Activated CD4-positive, alpha-beta T cell treated with anti-CD3 and anti-CD28 coated beads, Interleukin-2, amount 10 ng/mL, durations not matched to agents 7 days and 5 days (primary cell): ENCODE measurements around the gene FCMR. TPM values are rescaled to one million over a fixed set of nuclear protein-coding genes. Genes with fewer than 3 reads are reported as not detected.
"Not testable (repeated sequence)": the region's sequence is repeated elsewhere in the genome, so short reads cannot be mapped to it uniquely, and the experiment has no call there.

Experiments
- CTCF ChIA-PET: fragments of 350-600 bp; sonication (Branson Sonifier 250); formaldehyde crosslinking; loops from one replicate; lab custom pipeline; 2021; ENCODE audit warnings: antibody characterized with exemption; lab: Charles Lee
- POLR2A ChIA-PET: fragments of 350-600 bp; sonication (Branson Sonifier 250); formaldehyde crosslinking; loops from one replicate; lab custom pipeline; 2021; ENCODE audit warnings: antibody characterized with exemption; lab: Charles Lee
- DNase-seq: peaks from one replicate; pipeline ENCODE4 v3.0.0-alpha.2; 2020
- H3K27ac Mint-ChIP-seq: one replicate; pipeline ENCODE4 v1.8.0; 2021; ENCODE audit warnings: mild to moderate bottlenecking, moderate library complexity, mixed read lengths
- H3K27me3 Mint-ChIP-seq: one replicate; pipeline ENCODE4 v1.8.0; 2021; ENCODE audit warnings: mixed read lengths
- H3K36me3 Mint-ChIP-seq: one replicate; pipeline ENCODE4 v1.8.0; 2021; ENCODE audit warnings: low read depth, mixed read lengths
- H3K4me1 Mint-ChIP-seq: one replicate; pipeline ENCODE4 v1.8.0; 2021; ENCODE audit warnings: mixed read lengths
- H3K4me3 Mint-ChIP-seq: one replicate; pipeline ENCODE4 v1.8.0; 2021; ENCODE audit warnings: mild to moderate bottlenecking, moderate library complexity, mixed read lengths
- H3K9me3 Mint-ChIP-seq: one replicate; pipeline ENCODE4 v1.8.0; 2021; ENCODE audit warnings: mixed read lengths
- total RNA-seq, 2 experiments: library from RNA; stranded (reverse); gene quantifications; one replicate each; pipeline ENCODE4 v1.2.3, GENCODE V29; 2021

The FCMR gene
- total RNA-seq, 2 experiments from 2014 or later: 151 to 157 TPM

DNA sequence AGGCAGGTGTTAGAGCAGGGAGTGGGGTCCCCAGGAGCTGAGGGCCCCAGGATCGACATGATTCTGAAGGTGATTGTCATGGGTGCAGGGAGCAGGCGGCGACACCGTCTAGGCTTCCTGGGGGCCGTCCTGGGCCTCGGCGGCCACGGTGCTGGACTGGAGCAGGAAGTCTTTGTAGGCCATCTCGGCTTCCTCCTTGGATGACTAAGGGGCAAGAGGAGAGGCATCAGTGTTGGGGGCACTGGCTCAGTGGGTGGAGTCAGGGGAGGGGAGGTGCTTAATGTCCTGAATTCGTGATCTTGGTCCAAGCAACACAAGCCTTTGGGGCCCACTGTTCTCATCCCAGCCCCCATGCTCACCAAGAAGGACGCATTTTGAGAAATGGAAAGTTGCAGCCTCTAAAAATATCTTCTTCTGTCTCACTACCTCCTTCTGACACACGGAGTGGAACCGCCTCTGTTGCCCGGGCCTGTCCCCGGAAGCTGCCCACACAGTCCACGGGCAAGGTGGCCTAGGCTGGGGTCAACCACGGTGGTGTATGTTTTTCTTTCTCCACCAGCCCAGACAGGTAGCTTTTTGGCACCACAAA is 8.6 kb upstream of the FCMR start:
- Mint-ChIP-seq H3K4me1 (peaks cover 36% of the 10 kb centered on the region), H3K9me3 (no peaks in the 10 kb centered on the region), H3K36me3 (no peaks in the 10 kb centered on the region), H3K27ac (peak overlapping the region; percentile 78), H3K4me3 (no peak overlapping the region), H3K27me3 (no peaks in the 10 kb centered on the region)
- POLR2A ChIA-PET: no interaction called here
- CTCF ChIA-PET: interaction anchor here (0.9 to 3.6 kb wide), 6 partner anchors 15 to 68 kb away, joined by 4 to 13 read pairs (median 4); no protein-coding TSS in a partner anchor
- DNase-seq: no peak

GRCh38 chr1:206929524-206929923 is 7.8 kb upstream of the FCMR start:
- Mint-ChIP-seq H3K27ac (no peak overlapping the region), H3K4me1 (peaks cover 36% of the 10 kb centered on the region), H3K9me3 (no peaks in the 10 kb centered on the region), H3K36me3 (no peaks in the 10 kb centered on the region), H3K4me3 (no peak overlapping the region), H3K27me3 (no peaks in the 10 kb centered on the region)
- CTCF ChIA-PET: interaction anchor here (0.6 to 1.5 kb wide), 3 partner anchors 14 to 167 kb away, joined by 3 to 5 read pairs (median 3); no protein-coding TSS in a partner anchor
- POLR2A ChIA-PET: no interaction called here
- no peak for DNase-seq

DNA sequence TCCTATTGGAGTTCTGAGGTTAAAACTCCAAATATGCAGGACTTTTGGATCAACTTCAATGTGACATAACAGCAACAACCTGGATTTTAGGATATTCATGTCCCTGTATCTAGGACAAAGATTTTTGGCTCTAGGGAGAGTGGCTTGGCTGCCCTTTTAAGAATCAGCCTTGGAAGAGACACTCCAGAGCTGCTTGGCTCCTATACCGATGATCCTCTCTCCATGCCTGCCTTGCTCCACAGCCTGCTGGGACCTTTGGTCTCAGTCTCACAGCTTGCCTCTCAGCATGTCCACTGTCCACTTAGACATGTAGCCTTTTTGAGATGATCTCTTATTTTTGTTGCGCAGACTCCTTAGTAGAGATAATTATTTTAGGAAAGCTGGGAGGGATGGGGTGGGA is 4.5 kb upstream of the FCMR start:
- POLR2A ChIA-PET: no interaction called here
- H3K27me3 Mint-ChIP-seq: no peaks in the 10 kb centered on the region
- no peaks in the 10 kb centered on the region for H3K36me3 Mint-ChIP-seq
- H3K27ac Mint-ChIP-seq: no peak overlapping the region
- no peaks in the 10 kb centered on the region for H3K9me3 Mint-ChIP-seq
- H3K4me3 Mint-ChIP-seq: no peak overlapping the region
- CTCF ChIA-PET: interaction anchor here (1.0 to 2.9 kb wide), 7 partner anchors 10 to 192 kb away, joined by 3 to 13 read pairs (median 3); no protein-coding TSS in a partner anchor
- no peak for DNase-seq
- peaks cover 29% of the 10 kb centered on the region for H3K4me1 Mint-ChIP-seq

DNA sequence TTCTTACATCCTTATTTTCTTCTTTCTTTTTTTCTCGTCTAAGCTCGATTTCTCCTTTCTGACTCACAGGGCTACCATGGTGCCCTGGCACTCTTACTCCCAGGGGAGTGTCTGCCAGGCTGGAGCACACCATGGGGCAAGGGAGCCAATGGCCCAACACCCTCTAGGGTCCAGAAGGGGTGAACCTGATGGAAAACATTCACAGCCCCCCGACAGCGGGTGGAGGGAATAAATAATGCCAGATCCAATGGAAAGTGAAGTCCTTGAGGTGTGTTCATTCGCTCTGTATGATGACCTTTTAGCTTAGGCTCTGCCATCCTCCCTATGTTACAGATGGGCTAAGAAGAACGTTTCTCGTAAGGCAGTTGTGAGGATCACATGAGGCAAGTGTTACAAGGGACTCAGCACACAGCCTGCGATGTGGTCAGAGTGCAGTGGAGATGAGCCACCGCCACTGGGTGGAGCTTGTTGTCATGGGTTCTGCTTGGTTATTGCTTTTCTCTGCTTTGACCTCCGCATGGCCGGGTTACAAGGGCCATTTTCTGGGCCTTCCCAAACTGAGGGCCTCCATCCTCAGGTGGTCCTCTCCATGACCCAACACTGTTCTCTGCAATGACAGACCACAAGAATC is 3.5 kb upstream of the FCMR start:
- no peaks in the 10 kb centered on the region for H3K9me3 Mint-ChIP-seq
- DNase-seq: peak; percentile 65
- H3K4me3 Mint-ChIP-seq: no peak overlapping the region
- no peaks in the 10 kb centered on the region for H3K27me3 Mint-ChIP-seq
- peaks cover 8% of the 10 kb centered on the region for H3K36me3 Mint-ChIP-seq
- peaks cover 27% of the 10 kb centered on the region for H3K4me1 Mint-ChIP-seq
- H3K27ac Mint-ChIP-seq: no peak overlapping the region
- ChIA-PET POLR2A (interaction anchor here (0.6 to 0.9 kb wide), 2 partner anchors 11 to 164 kb away, joined by 3 to 4 read pairs; no protein-coding TSS in a partner anchor), CTCF (interaction anchor here (0.6 to 2.9 kb wide), 9 partner anchors 8 to 191 kb away, joined by 3 to 13 read pairs (median 6); no protein-coding TSS in a partner anchor)

- no peaks in the 10 kb centered on the region for H3K27me3 Mint-ChIP-seq
- no peak overlapping the region for H3K27ac Mint-ChIP-seq
- H3K36me3 Mint-ChIP-seq: peaks cover 12% of the 10 kb centered on the region
- no peaks in the 10 kb centered on the region for H3K9me3 Mint-ChIP-seq
- DNase-seq: no peak
- H3K4me3 Mint-ChIP-seq: no peak overlapping the region
- H3K4me1 Mint-ChIP-seq: peaks cover 26% of the 10 kb centered on the region
- CTCF ChIA-PET: interaction anchor here (1.0 to 2.9 kb wide), 8 partner anchors 8 to 190 kb away, joined by 3 to 13 read pairs (median 6); no protein-coding TSS in a partner anchor
- POLR2A ChIA-PET: interaction anchor here (0.6 to 0.9 kb wide), 2 partner anchors 12 to 164 kb away, joined by 3 to 4 read pairs; no protein-coding TSS in a partner anchor
Observed at GRCh38 chr1:206924592-206925105, 2.9 kb upstream of the FCMR start.

DNA sequence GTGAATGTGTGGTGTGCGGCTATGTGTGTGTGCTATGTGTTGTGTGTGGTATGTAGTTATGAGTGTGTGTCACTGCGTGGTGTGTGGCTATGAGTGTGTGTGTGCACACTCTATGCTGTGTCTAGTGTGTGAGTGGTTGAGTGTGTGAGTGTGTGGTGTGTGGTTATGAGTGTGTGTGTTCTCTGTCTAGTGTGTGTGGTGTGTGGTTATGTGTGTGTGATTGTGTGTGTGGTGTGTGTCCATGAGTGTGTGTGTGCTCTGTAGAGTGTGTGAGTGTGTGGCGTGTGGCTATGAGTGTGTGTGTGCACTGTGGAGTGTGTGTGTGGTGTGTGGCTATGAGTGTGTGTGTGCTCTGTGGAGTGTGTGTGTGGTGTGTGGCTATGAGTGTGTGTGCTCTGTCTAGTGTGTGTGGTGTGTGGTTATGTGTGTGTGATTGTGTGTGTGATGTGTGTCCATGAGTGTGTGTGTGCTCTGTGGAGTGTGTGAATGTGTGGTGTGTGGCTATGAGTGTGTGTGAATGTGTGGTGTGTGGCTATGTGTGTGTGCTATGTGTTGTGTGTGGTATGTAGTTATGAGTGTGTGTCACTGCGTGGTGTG is 2.3 kb upstream of the FCMR start:
- DNase-seq, POLR2A ChIA-PET, H3K9me3 Mint-ChIP-seq, H3K4me3 Mint-ChIP-seq, H3K27me3 Mint-ChIP-seq, H3K27ac Mint-ChIP-seq: not testable (repeated sequence)
- Mint-ChIP-seq H3K4me1 (peaks cover 26% of the 10 kb centered on the region), H3K36me3 (peaks cover 15% of the 10 kb centered on the region)
- CTCF ChIA-PET: interaction anchor here (1.4 to 2.9 kb wide), 5 partner anchors 8 to 125 kb away, joined by 3 to 13 read pairs (median 7); no protein-coding TSS in a partner anchor

GRCh38 chr1:206923009-206923960 is 1.5 kb upstream of the FCMR start:
- Mint-ChIP-seq H3K4me3 (no peak overlapping the region), H3K9me3 (no peaks in the 10 kb centered on the region), H3K27ac (no peak overlapping the region), H3K4me1 (peaks cover 31% of the 10 kb centered on the region), H3K36me3 (peaks cover 18% of the 10 kb centered on the region), H3K27me3 (no peaks in the 10 kb centered on the region)
- peak; percentile 84 for DNase-seq
- ChIA-PET CTCF (interaction anchor here (0.6 to 2.9 kb wide), 13 partner anchors 8 to 311 kb away, joined by 3 to 31 read pairs (median 5); partner anchors contain the start of gene EIF2D), POLR2A (no interaction called here)

DNA sequence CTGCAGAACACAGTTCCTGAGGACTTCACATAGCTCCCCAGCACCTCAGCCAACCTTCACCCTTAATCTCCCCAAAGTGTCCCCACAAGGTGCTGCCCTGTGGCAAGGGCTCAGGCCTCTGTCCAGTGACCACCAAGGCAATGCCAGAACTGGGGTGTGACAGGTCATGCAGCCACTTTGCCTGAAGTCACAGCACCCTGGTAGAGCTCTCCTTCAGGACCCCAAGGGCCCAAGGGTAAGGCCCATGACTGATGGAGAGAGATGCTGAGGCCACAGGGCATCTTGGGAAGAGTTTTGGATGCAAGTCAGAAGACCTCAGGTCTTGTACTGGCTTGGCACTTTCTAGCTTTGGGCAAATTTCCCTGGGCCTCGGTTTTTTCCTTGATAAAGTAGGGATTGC is 783 bp upstream of the FCMR start:
- ChIA-PET POLR2A (no interaction called here), CTCF (interaction anchor here (0.6 to 2.9 kb wide), 15 partner anchors 9 to 310 kb away, joined by 3 to 31 read pairs (median 5); partner anchors contain the start of gene EIF2D)
- Mint-ChIP-seq H3K4me3 (no peak overlapping the region), H3K4me1 (peaks cover 35% of the 10 kb centered on the region), H3K36me3 (peaks cover 24% of the 10 kb centered on the region), H3K27me3 (no peaks in the 10 kb centered on the region), H3K27ac (no peak overlapping the region), H3K9me3 (no peaks in the 10 kb centered on the region)
- no peak for DNase-seq

GRCh38 chr1:206918076-206918475 is 3.7 kb downstream of the FCMR start:
- Mint-ChIP-seq H3K4me3 (peak overlapping the region; percentile 60), H3K27ac (peak overlapping the region; percentile 81), H3K27me3 (no peaks in the 10 kb centered on the region), H3K4me1 (peaks cover 73% of the 10 kb centered on the region), H3K9me3 (no peaks in the 10 kb centered on the region), H3K36me3 (peaks cover 64% of the 10 kb centered on the region)
- ChIA-PET POLR2A (no interaction called here), CTCF (interaction anchor here (0.6 to 1.7 kb wide), 12 partner anchors 9 to 364 kb away, joined by 3 to 7 read pairs (median 3); no protein-coding TSS in a partner anchor)
- no peak for DNase-seq

DNA sequence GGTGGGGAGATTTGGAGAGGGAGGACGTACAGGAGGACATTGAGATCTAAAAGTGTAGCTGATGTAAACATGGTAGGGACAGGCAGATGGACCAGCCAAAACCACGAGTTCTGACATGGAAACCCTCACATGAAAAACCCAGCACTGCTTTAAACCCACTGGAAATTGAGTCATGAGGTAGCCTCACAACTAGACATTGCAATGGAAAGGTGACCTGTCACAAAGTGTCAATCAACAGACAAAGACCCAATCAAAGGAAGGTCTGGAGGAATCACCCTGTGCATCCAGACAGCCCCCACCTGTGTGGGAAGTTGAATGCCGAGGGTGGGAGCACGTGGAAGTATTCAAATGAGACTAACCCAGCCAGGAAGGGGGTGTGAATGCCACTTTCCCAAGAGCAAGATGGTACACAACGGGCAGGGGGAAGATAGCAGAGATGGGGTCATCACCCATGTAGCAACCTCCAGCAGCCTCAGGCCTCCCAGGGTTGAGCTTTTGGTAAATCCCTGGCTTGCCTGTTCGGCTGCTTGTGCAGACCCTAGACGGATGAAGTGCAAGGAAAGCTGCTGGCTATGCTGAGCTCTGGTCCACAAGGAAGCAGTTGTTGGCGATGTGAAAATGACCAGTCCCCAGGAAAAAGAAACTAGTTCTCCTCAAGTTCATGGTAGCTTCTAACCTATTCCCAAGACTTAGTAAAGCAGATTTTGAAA is 5.6 kb downstream of the FCMR start:
- Mint-ChIP-seq H3K9me3 (no peaks in the 10 kb centered on the region), H3K4me1 (peaks cover 89% of the 10 kb centered on the region), H3K36me3 (peaks cover 82% of the 10 kb centered on the region), H3K27me3 (no peaks in the 10 kb centered on the region), H3K4me3 (peak overlapping the region; percentile 4), H3K27ac (no peak overlapping the region)
- CTCF ChIA-PET: interaction anchor here (0.6 to 2.2 kb wide), 10 partner anchors 9 to 183 kb away, joined by 3 to 5 read pairs (median 4); no protein-coding TSS in a partner anchor
- POLR2A ChIA-PET: no interaction called here
- DNase-seq: no peak

DNA sequence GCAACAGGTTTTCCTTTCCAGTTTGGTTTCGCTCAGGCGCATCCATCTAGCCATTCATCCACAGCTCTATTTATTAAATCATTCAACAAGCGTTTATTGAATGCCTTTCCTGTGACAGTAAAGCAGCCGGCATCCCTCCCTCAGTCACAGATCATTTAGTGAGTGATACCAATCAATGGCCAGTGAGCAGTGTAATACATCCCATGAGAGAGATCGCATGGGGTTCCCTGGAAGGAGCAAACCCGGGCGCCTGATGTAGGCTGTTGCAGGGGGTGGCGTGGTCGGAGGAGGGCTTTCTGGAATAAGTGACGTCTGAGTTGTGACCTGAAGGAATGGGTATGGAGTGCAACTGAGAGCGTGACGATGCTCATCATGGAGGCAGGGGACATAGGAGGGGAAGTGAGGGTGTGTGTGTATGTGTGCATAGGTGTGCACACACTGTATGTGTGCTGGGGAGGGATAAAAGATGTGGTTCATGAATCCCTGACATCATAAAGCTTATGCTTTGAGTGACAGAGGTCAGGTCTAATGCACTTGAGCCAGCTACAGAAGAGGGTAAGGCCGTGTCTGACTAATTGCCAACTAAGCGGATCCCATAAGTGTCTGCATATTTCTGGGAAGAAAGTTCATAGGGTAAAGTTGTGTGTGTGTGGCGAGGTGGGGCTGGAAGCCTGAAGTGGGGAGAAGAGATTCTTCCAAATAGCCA is 6.6 kb downstream of the FCMR start:
- no peak overlapping the region for H3K4me3 Mint-ChIP-seq
- no peaks in the 10 kb centered on the region for H3K27me3 Mint-ChIP-seq
- CTCF ChIA-PET: interaction anchor here (1.0 to 4.0 kb wide), 5 partner anchors 15 to 189 kb away, joined by 3 to 32 read pairs (median 5); no protein-coding TSS in a partner anchor
- peaks cover 82% of the 10 kb centered on the region for H3K36me3 Mint-ChIP-seq
- no peaks in the 10 kb centered on the region for H3K9me3 Mint-ChIP-seq
- POLR2A ChIA-PET: no interaction called here
- peaks cover 89% of the 10 kb centered on the region for H3K4me1 Mint-ChIP-seq
- H3K27ac Mint-ChIP-seq: peak overlapping the region; percentile 71
- no peak for DNase-seq
